PC-3 (cell line): ENCODE results near the gene TXNDC11. TPM values are rescaled to one million over a fixed set of nuclear protein-coding genes. Genes with fewer than 3 reads are reported as not detected.

Source experiments
- ATAC-seq: fragments of 200-7000 bp; cut with Tn5 transposase; 2 replicates; pipeline ENCODE4 v1.9.1; 2020; ENCODE audit warnings: mild to moderate bottlenecking, moderate library complexity
- BruUV-seq: library from RNA; stranded (reverse); fragments of 400-500 nt; replicated peaks from 2 replicates; lab custom pipeline; 2021; lab: Mats Ljungman, UMichigan
- CTCF ChIA-PET: fragments of 300-600 bp; sonication (Branson Sonifier 250); formaldehyde crosslinking; loops from one replicate; lab custom pipeline; 2022; ENCODE audit warnings: antibody characterized with exemption; lab: Charles Lee
- POLR2A ChIA-PET: fragments of 300-600 bp; sonication (Branson Sonifier 250); formaldehyde crosslinking; loops from one replicate; lab custom pipeline; 2022; ENCODE audit warnings: antibody characterized with exemption; ENCODE audit not compliant: unreplicated experiment; lab: Charles Lee
- DNase-seq: peaks from one replicate; pipeline ENCODE4 v3.0.0-alpha.2; 2015
- H2AFZ ChIP-seq: fragments of 300-600 bp; sonication (generic); 2 replicates; pipeline ENCODE4 v1.6.0; 2016; ENCODE audit warnings: antibody characterized with exemption, low read length
- H3F3A ChIP-seq: fragments of 300-600 bp; sonication (generic); one replicate; pipeline ENCODE4 v1.6.0; 2017; ENCODE audit warnings: antibody characterized with exemption, low read length, control low read depth, mild to moderate bottlenecking; ENCODE audit not compliant: unreplicated experiment
- H3K27ac ChIP-seq: fragments of 300-600 bp; sonication (generic); 2 replicates; pipeline ENCODE4 v1.5.1; 2016; ENCODE audit warnings: mild to moderate bottlenecking, low read length
- H3K27me3 ChIP-seq: fragments of 300-600 bp; sonication (generic); 2 replicates; pipeline ENCODE4 v1.6.1; 2016; ENCODE audit warnings: low read length, mixed read lengths
- H3K36me3 ChIP-seq: fragments of 300-600 bp; sonication (generic); 2 replicates; pipeline ENCODE4 v1.6.1; 2016; ENCODE audit warnings: low read depth, mixed run types, low read length, mixed read lengths
- H3K4me1 ChIP-seq: fragments of 300-600 bp; sonication (generic); 2 replicates; pipeline ENCODE4 v1.5.1; 2016; ENCODE audit warnings: low read length; ENCODE audit not compliant: insufficient read depth
- H3K4me2 ChIP-seq: fragments of 300-600 bp; sonication (generic); 2 replicates; pipeline ENCODE4 v1.6.0; 2016; ENCODE audit warnings: low read length
- H3K4me3 ChIP-seq: fragments of 300-600 bp; sonication (generic); 2 replicates; pipeline ENCODE4 v1.5.1; 2016; ENCODE audit warnings: mild to moderate bottlenecking, low read length, mixed read lengths
- H3K79me2 ChIP-seq: fragments of 300-600 bp; sonication (generic); 2 replicates; pipeline ENCODE4 v1.6.1; 2017; ENCODE audit warnings: low read length, mixed read lengths
- H3K9ac ChIP-seq: fragments of 300-600 bp; sonication (generic); 2 replicates; pipeline ENCODE4 v1.6.0; 2016; ENCODE audit warnings: mild to moderate bottlenecking, low read length
- H3K9me2 ChIP-seq: fragments of 300-600 bp; sonication (generic); replicated peaks from 2 replicates; pipeline ENCODE4 v1.6.1; 2016; ENCODE audit warnings: mixed run types, low read length, mixed read lengths
- H3K9me3 ChIP-seq: fragments of 300-600 bp; sonication (generic); 2 replicates; pipeline ENCODE4 v1.6.1; 2016; ENCODE audit warnings: low read length, mixed read lengths
- H4K20me1 ChIP-seq: fragments of 300-600 bp; sonication (generic); 2 replicates; pipeline ENCODE4 v1.6.1; 2016; ENCODE audit warnings: low read length, mixed read lengths
- CTCF ChIP-seq: fragments of 300-600 bp; sonication (generic); conservative IDR thresholded peaks from 2 replicates; pipeline ENCODE4 v1.5.1; 2017; ENCODE audit warnings: antibody characterized with exemption, low read depth, mild to moderate bottlenecking, low read length
- EZH2 ChIP-seq: fragments of 300-600 bp; sonication (generic); IDR thresholded peaks from one replicate; pipeline ENCODE4 v1.6.1; 2017; ENCODE audit warnings: antibody characterized with exemption, mild to moderate bottlenecking, low read length; ENCODE audit not compliant: unreplicated experiment
- EZH2phosphoT487 ChIP-seq: fragments of 300-600 bp; sonication (generic); IDR thresholded peaks from 2 replicates; pipeline ENCODE4 v1.6.1; 2018; ENCODE audit warnings: mild to moderate bottlenecking, antibody characterized with exemption, low read length, borderline replicate concordance
- intact Hi-C: fragments of 100-400 bp; cut with micrococcal nuclease; formaldehyde crosslinking; loops from 2 replicates; pipeline ENCODE4 v1.9.0; 2023
- total RNA-seq: library from RNA; depleted of rRNA; stranded (reverse); fragments of >200 nt; gene quantifications from 2 replicates; pipeline ENCODE4 v1.2.3, GENCODE V29; 2014

The TXNDC11 gene
- total RNA-seq, 1 experiment from 2014 or later, result 20.2 TPM

- no peak for DNase-seq
- Histone ChIP-seq H3K36me3 (peaks cover 25% of the 10 kb centered on the region), H3K9me3 (no peaks in the 10 kb centered on the region), H3K27me3 (no peaks in the 10 kb centered on the region), H3F3A (no peaks in the 10 kb centered on the region), H2AFZ (no peak overlapping the region), H3K4me3 (no peak overlapping the region), H3K9ac (no peak overlapping the region), H3K4me1 (peaks cover 14% of the 10 kb centered on the region), H3K27ac (no peak overlapping the region), H3K4me2 (no peak overlapping the region), H3K79me2 (peaks cover 37% of the 10 kb centered on the region), H4K20me1 (peaks cover 14% of the 10 kb centered on the region; the same call in 1 of the 2 replicates), H3K9me2 (no peaks in the 10 kb centered on the region)
- TF ChIP-seq CTCF (no peak), EZH2phosphoT487 (no peak), EZH2 (no peak)
- CTCF ChIA-PET, result no interaction called here
- no peak for ATAC-seq
- BruUV-seq, result no TSS peak
- intact Hi-C loops, result no loop called here
- POLR2A ChIA-PET, result interaction anchor here (0.6 kb wide), 1 partner anchor 151 kb away, joined by 4 read pairs; no protein-coding TSS in a partner anchor
These were observed 6.9 kb downstream of the TXNDC11 start for GRCh38 chr16:11735787-11736186.

- Histone ChIP-seq H3K27ac (no peak overlapping the region), H3F3A (no peaks in the 10 kb centered on the region), H3K9me3 (no peaks in the 10 kb centered on the region), H3K4me2 (no peak overlapping the region), H3K9ac (no peak overlapping the region), H3K4me3 (no peak overlapping the region), H3K4me1 (peaks cover 8% of the 10 kb centered on the region; the same call in 1 of the 2 replicates), H3K79me2 (peaks cover 26% of the 10 kb centered on the region), H3K27me3 (no peaks in the 10 kb centered on the region), H3K36me3 (peaks cover 25% of the 10 kb centered on the region), H2AFZ (no peak overlapping the region), H4K20me1 (peaks cover 6% of the 10 kb centered on the region; the same call in 1 of the 2 replicates), H3K9me2 (no peaks in the 10 kb centered on the region)
- no peak for ATAC-seq
- intact Hi-C loops, result no loop called here
- CTCF ChIA-PET, result no interaction called here
- POLR2A ChIA-PET, result no interaction called here
- no TSS peak for BruUV-seq
- TF ChIP-seq EZH2phosphoT487 (no peak), EZH2 (no peak), CTCF (no peak)
- no peak for DNase-seq
These were observed 8.0 kb downstream of the TXNDC11 start for GRCh38 chr16:11734653-11735043.

- no peak for DNase-seq
- no peak overlapping the region for H3K4me3 ChIP-seq
- H3K9me2 ChIP-seq, result no peaks in the 10 kb centered on the region
- H3K36me3 ChIP-seq, result peaks cover 26% of the 10 kb centered on the region
- H3K9me3 ChIP-seq, result no peaks in the 10 kb centered on the region
- ChIA-PET CTCF (no interaction called here), POLR2A (interaction anchor here (0.7 kb wide), 1 partner anchor 652 kb away, joined by 4 read pairs; no protein-coding TSS in a partner anchor)
- H3K27ac ChIP-seq, result no peak overlapping the region
- H3F3A ChIP-seq, result no peaks in the 10 kb centered on the region
- H2AFZ ChIP-seq, result no peak overlapping the region
- H3K79me2 ChIP-seq, result peaks cover 21% of the 10 kb centered on the region
- no peaks in the 10 kb centered on the region for H3K27me3 ChIP-seq
- intact Hi-C loops, result no loop called here
- no TSS peak for BruUV-seq
- H3K9ac ChIP-seq, result no peak overlapping the region
- TF ChIP-seq EZH2phosphoT487, result no peak
- no peak for TF ChIP-seq EZH2
- no peak for TF ChIP-seq CTCF
- H4K20me1 ChIP-seq, result peaks cover 6% of the 10 kb centered on the region; the same call in 1 of the 2 replicates
- H3K4me1 ChIP-seq, result peaks cover 8% of the 10 kb centered on the region; the same call in 1 of the 2 replicates
- no peak overlapping the region for H3K4me2 ChIP-seq
- ATAC-seq, result no peak
These were observed 8.5 kb downstream of the TXNDC11 start for GRCh38 chr16:11734025-11734652.
